Sigmoid colon (tissue), 7 donors: ENCODE measurements around the gene AGL. TPM values are rescaled to one million over a fixed set of nuclear protein-coding genes. Genes with fewer than 3 reads are reported as not detected.
"Not testable (repeated sequence)": the region's sequence is repeated elsewhere in the genome, so short reads cannot be mapped to it uniquely, and the experiment has no call there.

Source experiments
- DNase-seq: peaks from one replicate; pipeline ENCODE4 v3.0.0-alpha.2; 2019
- H3K27ac ChIP-seq, 4 donors: fragments of 200-600 bp; sonication (generic); one replicate each; pipeline ENCODE4 v1.5.1; 2016 to 2019; ENCODE audit warnings: mild to moderate bottlenecking in 1 of 4
- H3K27me3 ChIP-seq, 3 donors: fragments of 200-600 bp; sonication (generic); one replicate each; pipeline ENCODE4 v1.5.1; 2019; ENCODE audit warnings: mild to moderate bottlenecking in 1 of 3
- H3K36me3 ChIP-seq, 4 donors: fragments of 200-600 bp; sonication (generic); one replicate each; pipeline ENCODE4 v1.5.1; 2016 to 2019
- H3K4me1 ChIP-seq, 4 donors: fragments of 200-600 bp; sonication (generic); one replicate each; pipeline ENCODE4 v1.5.1; 2017 to 2019
- H3K4me3 ChIP-seq, 4 donors: fragments of 200-600 bp; sonication (generic); one replicate each; pipeline ENCODE4 v1.5.1; 2017 to 2019; ENCODE audit warnings: mild to moderate bottlenecking in 2 of 4, moderate library complexity in 1 of 4
- H3K9me3 ChIP-seq, 4 donors: fragments of 200-600 bp in 3 of 4; sonication (generic) in 3 of 4; one replicate each; pipeline versions ENCODE4 v1.5.1 to v1.6.1; 2013 to 2019
- EP300 ChIP-seq, 4 donors: sonication (generic); formaldehyde crosslinking; IDR thresholded peaks; one replicate each; pipeline ENCODE4 v1.6.1; 2017; ENCODE audit warnings: antibody characterized with exemption in 4 of 4
- POLR2A ChIP-seq, 2 donors: fragments of 450-650 bp; IDR thresholded peaks; one replicate each; pipeline ENCODE4 v1.6.1; 2016; ENCODE audit warnings: antibody characterized with exemption in 2 of 2, mild to moderate bottlenecking in 2 of 2, moderate library complexity in 2 of 2
- POLR2AphosphoS5 ChIP-seq, 4 donors: sonication (generic); formaldehyde crosslinking; IDR thresholded peaks; one replicate each; pipeline ENCODE4 v1.6.1; 2017; ENCODE audit warnings: antibody characterized with exemption in 4 of 4
- WGBS, 2 donors: extraction: QIAGEN DNeasy Blood & Tissue Kit; methylation state at CpG; one replicate each; pipeline ENCODE4 v1.1.7; 2013; 5-methylcytosine and 5-hydroxymethylcytosine counted together
- intact Hi-C: fragments of 100-400 bp; cut with DNase I; formaldehyde crosslinking; loops from one replicate; pipeline ENCODE4 v1.15.1; 2023
- polyA plus RNA-seq, 3 donors: library from polyadenylated mRNA; stranded (reverse); fragments of 200-250 nt; gene quantifications; one replicate each; pipeline ENCODE4 v1.2.3, GENCODE V29; 2013
- total RNA-seq, 4 donors: library from RNA; depleted of rRNA; stranded (reverse); fragments of >200 nt; gene quantifications; one replicate each; pipeline ENCODE4 v1.1.0, GENCODE V29; 2016
- TF ChIP-seq, protein P1 (sequence below), 4 experiments: fragments of 450-650 bp in 3 of 4; fragments of 200-600 bp in 1 of 4; IDR thresholded peaks; one replicate each; pipeline ENCODE4 v1.5.1; 2016 to 2019; ENCODE audit warnings: antibody characterized with exemption in 4 of 4, mild to moderate bottlenecking in 3 of 4, moderate library complexity in 2 of 4
- donor health status: healthy with polysubstance abuse.
- donor health status: Bipolar disorder and iron deficiency.
- donor health status: healthy.

Gene AGL
- total and polyA plus RNA-seq, 7 donors: 5.4 to 34.3 (median 28.3) TPM

GRCh38 chr1:99887890-99888289 is 37.7 kb downstream of the AGL start:
- no peak overlapping the region for H3K27ac ChIP-seq
- TF ChIP-seq, protein P1, sequence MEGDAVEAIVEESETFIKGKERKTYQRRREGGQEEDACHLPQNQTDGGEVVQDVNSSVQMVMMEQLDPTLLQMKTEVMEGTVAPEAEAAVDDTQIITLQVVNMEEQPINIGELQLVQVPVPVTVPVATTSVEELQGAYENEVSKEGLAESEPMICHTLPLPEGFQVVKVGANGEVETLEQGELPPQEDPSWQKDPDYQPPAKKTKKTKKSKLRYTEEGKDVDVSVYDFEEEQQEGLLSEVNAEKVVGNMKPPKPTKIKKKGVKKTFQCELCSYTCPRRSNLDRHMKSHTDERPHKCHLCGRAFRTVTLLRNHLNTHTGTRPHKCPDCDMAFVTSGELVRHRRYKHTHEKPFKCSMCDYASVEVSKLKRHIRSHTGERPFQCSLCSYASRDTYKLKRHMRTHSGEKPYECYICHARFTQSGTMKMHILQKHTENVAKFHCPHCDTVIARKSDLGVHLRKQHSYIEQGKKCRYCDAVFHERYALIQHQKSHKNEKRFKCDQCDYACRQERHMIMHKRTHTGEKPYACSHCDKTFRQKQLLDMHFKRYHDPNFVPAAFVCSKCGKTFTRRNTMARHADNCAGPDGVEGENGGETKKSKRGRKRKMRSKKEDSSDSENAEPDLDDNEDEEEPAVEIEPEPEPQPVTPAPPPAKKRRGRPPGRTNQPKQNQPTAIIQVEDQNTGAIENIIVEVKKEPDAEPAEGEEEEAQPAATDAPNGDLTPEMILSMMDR (IDR thresholded peaks at IDR 0.05): no peak
- TF ChIP-seq EP300 (IDR thresholded peaks at IDR 0.05) (no peak), POLR2A (IDR thresholded peaks at IDR 0.05) (no peak), POLR2AphosphoS5 (IDR thresholded peaks at IDR 0.05) (no peak)
- H3K36me3 ChIP-seq: peaks cover 0 to 88% (median 21%) of the 10 kb centered on the region in 4 donors

GRCh38 chr1:99891997-99892396 is 41.8 kb downstream of the AGL start:
- 80 to 90% methylated on average over 1 of the region's 1 CpG for WGBS, 2 donors
- no peaks in the 10 kb centered on the region for H3K4me1 ChIP-seq
- intact Hi-C loops: no loop called here
- no peak overlapping the region for H3K27ac ChIP-seq
- H3K27me3 ChIP-seq: no peaks in the 10 kb centered on the region
- no peak for TF ChIP-seq POLR2AphosphoS5 (IDR thresholded peaks at IDR 0.05)
- TF ChIP-seq POLR2A (IDR thresholded peaks at IDR 0.05): no peak
- no peak for TF ChIP-seq EP300 (IDR thresholded peaks at IDR 0.05)
- TF ChIP-seq, protein P1 (IDR thresholded peaks at IDR 0.05): no peak
- no peak for DNase-seq
- no peaks in the 10 kb centered on the region for H3K9me3 ChIP-seq
- peaks cover 0 to 87% (median 22%) of the 10 kb centered on the region in 4 donors for H3K36me3 ChIP-seq
- H3K4me3 ChIP-seq: no peak overlapping the region

More at GRCh38 chr1:99887890-99888289, 37.7 kb downstream of the AGL start:
- H3K27me3 ChIP-seq: no peaks in the 10 kb centered on the region
- intact Hi-C loops: no loop called here
- H3K9me3 ChIP-seq: no peaks in the 10 kb centered on the region
- no peak for DNase-seq
- 98 to 99% methylated on average over 2 of the region's 2 CpGs for WGBS, 2 donors
- H3K4me1 ChIP-seq: no peaks in the 10 kb centered on the region
- H3K4me3 ChIP-seq: no peak overlapping the region

GRCh38 chr1:99903278-99903677 is 53.1 kb downstream of the AGL start:
- 95 to 97% methylated on average over 4 of the region's 4 CpGs for WGBS, 2 donors
- H3K4me1 ChIP-seq, H3K27ac ChIP-seq, H3K27me3 ChIP-seq, H3K4me3 ChIP-seq, intact Hi-C loops, DNase-seq, H3K9me3 ChIP-seq: not testable (repeated sequence)
- H3K36me3 ChIP-seq: peaks cover 0 to 68% (median 15%) of the 10 kb centered on the region in 4 donors

DNA sequence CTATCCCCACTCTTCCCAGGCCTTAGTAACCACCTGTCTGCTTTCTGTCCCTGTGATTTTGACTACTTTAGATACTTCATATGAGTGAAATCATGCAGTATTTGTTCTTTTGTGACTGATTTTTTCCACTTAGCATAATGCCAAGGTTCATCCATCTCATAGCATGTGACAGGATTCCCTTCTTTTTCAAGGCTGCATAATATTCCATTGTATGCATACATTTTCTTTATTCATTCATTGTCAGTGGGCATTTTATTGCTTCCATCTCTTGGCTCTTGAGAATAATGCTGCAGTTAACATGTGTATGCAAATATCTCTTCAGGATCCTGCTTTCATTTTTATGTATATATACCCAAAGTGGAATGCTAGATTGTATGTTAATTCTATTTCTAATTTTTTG is 56.4 kb downstream of the AGL start:
- intact Hi-C loops: no loop called here
- Histone ChIP-seq H3K27me3 (no peaks in the 10 kb centered on the region), H3K9me3 (no peaks in the 10 kb centered on the region), H3K27ac (no peak overlapping the region), H3K4me1 (no peaks in the 10 kb centered on the region), H3K36me3 (peaks cover 0 to 61% (median 6%) of the 10 kb centered on the region in 4 donors), H3K4me3 (no peak overlapping the region)
- no peak for DNase-seq
- TF ChIP-seq, protein P1 (IDR thresholded peaks at IDR 0.05): no peak
- TF ChIP-seq POLR2AphosphoS5 (IDR thresholded peaks at IDR 0.05) (no peak), POLR2A (IDR thresholded peaks at IDR 0.05) (no peak), EP300 (IDR thresholded peaks at IDR 0.05) (no peak)

DNA sequence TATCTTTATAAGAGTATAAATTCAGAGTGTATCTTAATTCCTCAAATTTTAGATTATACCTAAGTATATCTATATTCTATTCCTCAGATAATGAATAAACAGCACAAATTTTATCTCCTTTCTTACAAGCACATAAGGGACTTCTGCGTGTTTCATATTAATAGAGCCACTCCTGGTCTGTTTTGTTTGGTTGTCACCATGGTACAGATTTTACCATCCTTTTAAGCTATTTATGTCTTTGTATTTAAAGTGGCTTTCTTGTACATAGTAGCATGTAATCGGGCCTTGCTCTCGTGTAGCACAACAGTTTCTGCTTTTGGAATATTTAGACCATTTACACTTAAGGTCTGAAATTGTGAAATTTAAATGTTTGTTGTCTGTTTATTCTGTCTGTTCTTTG is 67.1 kb downstream of the AGL start:
- Histone ChIP-seq H3K27ac (no peak overlapping the region), H3K36me3 (peaks cover 0 to 65% (median 5%) of the 10 kb centered on the region in 4 donors), H3K9me3 (no peaks in the 10 kb centered on the region), H3K4me1 (no peaks in the 10 kb centered on the region), H3K4me3 (no peak overlapping the region), H3K27me3 (no peaks in the 10 kb centered on the region)
- no peak for TF ChIP-seq POLR2A (IDR thresholded peaks at IDR 0.05)
- no peak for TF ChIP-seq EP300 (IDR thresholded peaks at IDR 0.05)
- TF ChIP-seq, protein P1 (IDR thresholded peaks at IDR 0.05): no peak
- TF ChIP-seq POLR2AphosphoS5 (IDR thresholded peaks at IDR 0.05): no peak
- DNase-seq: no peak
- intact Hi-C loops: no loop called here
- 88 to 93% methylated on average over 3 of the region's 3 CpGs for WGBS, 2 donors
